Measurements from ENCODE around the gene RRP12.

GRCh38 chr10:97444212-97444611 is 43.1 kb upstream of the RRP12 start:
- TF ChIP-seq, protein P1, sequence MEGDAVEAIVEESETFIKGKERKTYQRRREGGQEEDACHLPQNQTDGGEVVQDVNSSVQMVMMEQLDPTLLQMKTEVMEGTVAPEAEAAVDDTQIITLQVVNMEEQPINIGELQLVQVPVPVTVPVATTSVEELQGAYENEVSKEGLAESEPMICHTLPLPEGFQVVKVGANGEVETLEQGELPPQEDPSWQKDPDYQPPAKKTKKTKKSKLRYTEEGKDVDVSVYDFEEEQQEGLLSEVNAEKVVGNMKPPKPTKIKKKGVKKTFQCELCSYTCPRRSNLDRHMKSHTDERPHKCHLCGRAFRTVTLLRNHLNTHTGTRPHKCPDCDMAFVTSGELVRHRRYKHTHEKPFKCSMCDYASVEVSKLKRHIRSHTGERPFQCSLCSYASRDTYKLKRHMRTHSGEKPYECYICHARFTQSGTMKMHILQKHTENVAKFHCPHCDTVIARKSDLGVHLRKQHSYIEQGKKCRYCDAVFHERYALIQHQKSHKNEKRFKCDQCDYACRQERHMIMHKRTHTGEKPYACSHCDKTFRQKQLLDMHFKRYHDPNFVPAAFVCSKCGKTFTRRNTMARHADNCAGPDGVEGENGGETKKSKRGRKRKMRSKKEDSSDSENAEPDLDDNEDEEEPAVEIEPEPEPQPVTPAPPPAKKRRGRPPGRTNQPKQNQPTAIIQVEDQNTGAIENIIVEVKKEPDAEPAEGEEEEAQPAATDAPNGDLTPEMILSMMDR (IDR thresholded peaks at IDR 0.05) = no peak
- TF ChIP-seq POLR2A (IDR thresholded peaks at IDR 0.05) (no peak), POLR2AphosphoS5 (IDR thresholded peaks at IDR 0.05) (no peak)
